ENCODE data around the gene GPATCH4.
A peak's percentile ranks its signal among the peaks of the same experiment; 100 is the strongest.

DNA sequence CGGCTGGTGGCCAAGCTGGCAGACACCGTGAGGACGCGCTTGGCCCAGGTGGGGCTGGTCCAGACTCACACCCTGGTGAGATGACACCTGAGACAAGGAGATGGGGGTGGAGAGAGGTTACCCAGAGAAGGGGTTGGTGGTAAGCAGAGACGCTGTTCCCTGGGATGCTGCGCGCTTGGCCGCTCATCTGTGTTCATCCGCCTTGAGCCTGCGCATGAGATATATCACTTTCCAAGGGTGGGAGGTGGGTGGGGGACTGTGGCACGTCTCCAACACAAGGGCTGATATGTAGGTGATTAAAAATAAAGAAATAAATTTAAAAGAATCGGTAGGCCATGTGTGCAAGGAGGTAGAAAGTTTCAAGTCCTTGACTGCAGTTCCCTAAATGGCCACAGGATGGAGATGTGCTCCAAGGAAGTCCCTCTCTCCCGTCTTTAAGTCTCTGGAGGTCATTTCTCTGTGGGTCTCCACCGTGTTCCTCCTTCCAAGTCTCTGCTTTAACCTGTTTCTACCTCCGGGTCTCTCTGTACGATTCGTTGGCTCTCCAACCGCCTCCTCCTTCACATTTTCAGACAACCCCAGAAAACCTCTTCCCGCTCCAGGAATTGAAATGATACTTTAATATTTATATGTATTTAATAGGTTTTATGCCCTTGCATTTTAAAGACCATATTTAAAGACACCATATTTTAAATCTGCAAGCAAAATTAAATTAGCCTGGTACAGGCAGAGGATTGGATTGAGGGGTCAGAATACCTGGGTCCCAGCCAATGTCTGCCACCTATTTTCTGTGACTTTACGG is 17.3 kb downstream of the GPATCH4 start:
- TF ChIP-seq, protein P1, sequence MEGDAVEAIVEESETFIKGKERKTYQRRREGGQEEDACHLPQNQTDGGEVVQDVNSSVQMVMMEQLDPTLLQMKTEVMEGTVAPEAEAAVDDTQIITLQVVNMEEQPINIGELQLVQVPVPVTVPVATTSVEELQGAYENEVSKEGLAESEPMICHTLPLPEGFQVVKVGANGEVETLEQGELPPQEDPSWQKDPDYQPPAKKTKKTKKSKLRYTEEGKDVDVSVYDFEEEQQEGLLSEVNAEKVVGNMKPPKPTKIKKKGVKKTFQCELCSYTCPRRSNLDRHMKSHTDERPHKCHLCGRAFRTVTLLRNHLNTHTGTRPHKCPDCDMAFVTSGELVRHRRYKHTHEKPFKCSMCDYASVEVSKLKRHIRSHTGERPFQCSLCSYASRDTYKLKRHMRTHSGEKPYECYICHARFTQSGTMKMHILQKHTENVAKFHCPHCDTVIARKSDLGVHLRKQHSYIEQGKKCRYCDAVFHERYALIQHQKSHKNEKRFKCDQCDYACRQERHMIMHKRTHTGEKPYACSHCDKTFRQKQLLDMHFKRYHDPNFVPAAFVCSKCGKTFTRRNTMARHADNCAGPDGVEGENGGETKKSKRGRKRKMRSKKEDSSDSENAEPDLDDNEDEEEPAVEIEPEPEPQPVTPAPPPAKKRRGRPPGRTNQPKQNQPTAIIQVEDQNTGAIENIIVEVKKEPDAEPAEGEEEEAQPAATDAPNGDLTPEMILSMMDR (IDR thresholded peaks at IDR 0.05) = peak in 6 of 7 experiments; percentile 63 to 98 (median 94)
- TF ChIP-seq POLR2AphosphoS5 (IDR thresholded peaks at IDR 0.05) = peak in 1 of 3 donors; percentile 21
- no peak for TF ChIP-seq POLR2A (IDR thresholded peaks at IDR 0.05)
- no peak for TF ChIP-seq EP300 (IDR thresholded peaks at IDR 0.05)

Data from stomach (tissue), 4 donors.